A549 (cell line): ENCODE results near the gene TUBA8.

Experiments
- BHLHE40 ChIP-seq: IDR thresholded peaks from 2 replicates; pipeline ENCODE4 v1.6.1; 2012; ENCODE audit warnings: low read depth, low read length, inconsistent platforms
- CEBPB ChIP-seq, 2 experiments: fragments of >200 bp in 1 of 2; sonication (Bioruptor Twin) in 1 of 2; formaldehyde crosslinking in 1 of 2; IDR thresholded peaks; 2 replicates each; pipeline ENCODE4 v1.6.1; 2012 to 2016
- CTCF ChIP-seq: fragments of >200 bp; sonication (Bioruptor Twin); formaldehyde crosslinking; IDR thresholded peaks from 3 replicates; pipeline ENCODE4 v1.5.1; 2016
- ELK1 ChIP-seq: fragments of 150-350 bp; IDR thresholded peaks from 2 replicates; pipeline ENCODE4 v1.6.1; 2014; ENCODE audit warnings: low read depth, mild to moderate bottlenecking, low read length
- EP300 ChIP-seq, 2 experiments: fragments of >200 bp; sonication (Bioruptor Twin); formaldehyde crosslinking; IDR thresholded peaks; 2 replicates in 1 of 2; 3 replicates in 1 of 2; pipeline ENCODE4 v1.6.1; 2016 to 2017
- ESRRA ChIP-seq: fragments of 150-350 bp; IDR thresholded peaks from 2 replicates; pipeline ENCODE4 v1.6.1; 2014; ENCODE audit warnings: mild to moderate bottlenecking, low read length, borderline replicate concordance
- FOSB ChIP-seq: fragments of 250-450 bp; sonication (Bioruptor Pico); IDR thresholded peaks from 2 replicates; pipeline ENCODE4 v1.5.0; 2020; ENCODE audit warnings: mild to moderate bottlenecking, moderate library complexity
- JUN ChIP-seq, 2 experiments: fragments of >200 bp; sonication (Bioruptor Twin); formaldehyde crosslinking; IDR thresholded peaks; 2 replicates in 1 of 2; 3 replicates in 1 of 2; pipeline ENCODE4 v1.6.1; 2016 to 2017
- PHF8 ChIP-seq: fragments of 200-600 bp; sonication (generic); IDR thresholded peaks from 2 replicates; pipeline ENCODE4 v1.6.1; 2016; ENCODE audit warnings: low read depth, mild to moderate bottlenecking, antibody characterized with exemption, moderate library complexity, borderline replicate concordance
- POLR2A ChIP-seq: IDR thresholded peaks from 2 replicates; pipeline ENCODE4 v1.6.1; 2012; ENCODE audit warnings: mild to moderate bottlenecking, low read length
- RAD21 ChIP-seq, 2 experiments: fragments of >200 bp in 1 of 2; sonication (Bioruptor Twin) in 1 of 2; formaldehyde crosslinking in 1 of 2; IDR thresholded peaks in 1 of 2; conservative IDR thresholded peaks in 1 of 2; 2 replicates in 1 of 2; 3 replicates in 1 of 2; pipeline ENCODE4 v1.6.1; 2012 to 2018; ENCODE audit warnings: inconsistent platforms in 1 of 2
- RFX5 ChIP-seq: fragments of 450-650 bp; IDR thresholded peaks from 2 replicates; pipeline ENCODE4 v1.7.1; 2014; ENCODE audit warnings: antibody characterized with exemption, mild to moderate bottlenecking, moderate library complexity
- SREBF2 ChIP-seq: fragments of 450-650 bp; IDR thresholded peaks from 2 replicates; pipeline ENCODE4 v1.6.1; 2014; ENCODE audit warnings: mild to moderate bottlenecking, moderate library complexity
- USF2 ChIP-seq: fragments of 450-650 bp; IDR thresholded peaks from 2 replicates; pipeline ENCODE4 v1.6.1; 2014; ENCODE audit warnings: antibody characterized with exemption

GRCh38 chr22:18103527-18104269 is 6.9 kb upstream of the TUBA8 start:
- no peak for TF ChIP-seq ELK1
- TF ChIP-seq ESRRA: no peak
- no peak for TF ChIP-seq USF2
- TF ChIP-seq RAD21 (conservative IDR thresholded peaks at IDR 0.05 in 1 of 2, IDR thresholded peaks at IDR 0.05 in 1 of 2): no peak
- TF ChIP-seq CEBPB (IDR thresholded peaks at IDR 0.05): no peak
- no peak for TF ChIP-seq RFX5
- TF ChIP-seq BHLHE40: no peak
- no peak for TF ChIP-seq EP300 (IDR thresholded peaks at IDR 0.05)
- no peak for TF ChIP-seq PHF8
- TF ChIP-seq CTCF: no peak
- no peak for TF ChIP-seq SREBF2
- no peak for TF ChIP-seq FOSB (CRISPR knock-in tag)
- no peak for TF ChIP-seq JUN (IDR thresholded peaks at IDR 0.05)
- TF ChIP-seq POLR2A: no peak
